PC-9 (cell line): ENCODE results near the gene TSHB.

ENCODE experiments used
- EZH2 ChIP-seq: fragments of 200-600 bp; sonication (generic); IDR thresholded peaks from 2 replicates; pipeline ENCODE4 v1.8.0; 2017; ENCODE audit warnings: antibody characterized with exemption, low read depth
- TF ChIP-seq, protein P1 (sequence below): fragments of 200-600 bp; sonication (generic); conservative IDR thresholded peaks from 2 replicates; pipeline ENCODE4 v1.6.1; 2017; ENCODE audit warnings: mixed run types, antibody characterized with exemption, mild to moderate bottlenecking, moderate library complexity

DNA sequence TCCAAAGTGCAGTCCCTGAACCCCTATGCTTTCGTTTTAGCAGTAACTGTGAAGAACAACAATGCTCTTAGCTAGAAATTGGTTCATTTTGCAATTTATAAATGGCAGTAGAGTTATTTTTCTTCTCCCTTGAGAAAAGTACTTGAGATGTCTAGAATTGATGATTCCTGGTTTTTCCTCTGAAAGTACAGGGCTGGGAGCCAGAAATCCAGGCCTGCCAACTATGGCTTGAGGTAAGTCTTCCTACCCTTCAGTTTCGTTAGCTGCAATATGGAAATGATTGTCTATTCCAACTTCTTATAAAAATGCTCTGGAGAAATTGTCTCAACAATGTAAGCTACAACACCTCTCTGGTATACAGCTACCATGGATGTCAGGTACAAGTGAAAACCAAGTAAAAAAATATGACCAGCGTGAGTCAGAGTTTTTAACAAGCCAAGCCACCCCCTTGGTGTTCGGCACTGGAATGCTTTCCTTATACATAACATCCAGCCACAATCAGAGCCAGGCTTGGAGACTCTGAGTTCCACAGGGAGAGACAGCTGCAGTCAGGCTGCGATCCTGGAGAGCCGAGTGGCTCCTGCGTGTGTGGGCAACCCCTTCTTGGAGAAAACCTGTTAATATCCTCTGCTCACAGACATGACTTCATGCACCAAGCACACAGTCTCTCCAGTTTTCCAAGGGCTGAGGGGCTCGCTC lies 37.7 kb downstream of the TSHB start:
- TF ChIP-seq, protein P1, sequence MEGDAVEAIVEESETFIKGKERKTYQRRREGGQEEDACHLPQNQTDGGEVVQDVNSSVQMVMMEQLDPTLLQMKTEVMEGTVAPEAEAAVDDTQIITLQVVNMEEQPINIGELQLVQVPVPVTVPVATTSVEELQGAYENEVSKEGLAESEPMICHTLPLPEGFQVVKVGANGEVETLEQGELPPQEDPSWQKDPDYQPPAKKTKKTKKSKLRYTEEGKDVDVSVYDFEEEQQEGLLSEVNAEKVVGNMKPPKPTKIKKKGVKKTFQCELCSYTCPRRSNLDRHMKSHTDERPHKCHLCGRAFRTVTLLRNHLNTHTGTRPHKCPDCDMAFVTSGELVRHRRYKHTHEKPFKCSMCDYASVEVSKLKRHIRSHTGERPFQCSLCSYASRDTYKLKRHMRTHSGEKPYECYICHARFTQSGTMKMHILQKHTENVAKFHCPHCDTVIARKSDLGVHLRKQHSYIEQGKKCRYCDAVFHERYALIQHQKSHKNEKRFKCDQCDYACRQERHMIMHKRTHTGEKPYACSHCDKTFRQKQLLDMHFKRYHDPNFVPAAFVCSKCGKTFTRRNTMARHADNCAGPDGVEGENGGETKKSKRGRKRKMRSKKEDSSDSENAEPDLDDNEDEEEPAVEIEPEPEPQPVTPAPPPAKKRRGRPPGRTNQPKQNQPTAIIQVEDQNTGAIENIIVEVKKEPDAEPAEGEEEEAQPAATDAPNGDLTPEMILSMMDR: no peak
- no peak for TF ChIP-seq EZH2
